HG03432 (cell line): ENCODE measurements around the gene CCDC32.

ENCODE experiments used
- ATAC-seq: cut with Tn5 transposase; IDR thresholded peaks from one replicate; pipeline ENCODE4 v1.9.1; 2021; ENCODE audit warnings: mild to moderate bottlenecking, moderate library complexity; ENCODE audit not compliant: unreplicated experiment

Gene CCDC32

DNA sequence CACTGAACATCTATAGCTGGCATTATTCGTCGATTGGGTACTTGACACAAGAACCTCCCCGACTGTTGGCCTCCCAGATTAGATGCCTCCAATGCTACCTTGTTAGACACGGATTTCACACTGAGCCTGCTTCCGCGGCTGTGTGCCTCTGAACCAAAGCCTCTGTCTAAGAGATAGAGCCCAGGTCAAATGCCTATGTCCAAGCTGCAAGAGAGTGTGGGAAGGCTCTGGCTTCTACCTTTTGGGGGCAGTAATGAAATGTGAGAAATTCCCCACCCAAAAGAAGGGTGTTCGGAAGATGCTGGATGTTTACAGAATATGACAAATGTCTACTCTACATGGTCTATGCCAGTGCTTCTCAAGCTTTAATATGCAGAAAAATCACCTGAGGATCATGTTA is 2.3 kb upstream of the CCDC32 start:
- ATAC-seq = no peak

- no peak for ATAC-seq
Measured at GRCh38 chr15:40565333-40566238, 744 bp upstream of the CCDC32 start.

DNA sequence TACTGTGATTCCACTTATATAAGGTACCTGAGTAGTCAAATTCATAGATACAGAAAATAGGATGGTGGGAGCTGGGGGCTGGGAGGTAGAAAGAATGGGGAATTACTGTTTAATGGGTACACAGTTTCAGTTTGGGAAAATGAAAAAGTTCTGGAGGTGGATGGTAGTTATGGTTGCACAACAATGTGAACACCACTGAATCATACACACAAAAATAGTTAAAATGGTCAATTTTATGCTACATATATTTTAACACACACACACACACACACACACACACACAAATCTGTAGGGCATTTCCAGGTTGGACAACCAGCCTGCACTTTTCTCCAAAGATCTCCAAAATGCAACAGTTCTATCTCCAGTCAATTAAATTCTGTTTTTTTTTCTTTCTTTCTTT is 1.4 kb downstream of the CCDC32 start:
- no peak for ATAC-seq

DNA sequence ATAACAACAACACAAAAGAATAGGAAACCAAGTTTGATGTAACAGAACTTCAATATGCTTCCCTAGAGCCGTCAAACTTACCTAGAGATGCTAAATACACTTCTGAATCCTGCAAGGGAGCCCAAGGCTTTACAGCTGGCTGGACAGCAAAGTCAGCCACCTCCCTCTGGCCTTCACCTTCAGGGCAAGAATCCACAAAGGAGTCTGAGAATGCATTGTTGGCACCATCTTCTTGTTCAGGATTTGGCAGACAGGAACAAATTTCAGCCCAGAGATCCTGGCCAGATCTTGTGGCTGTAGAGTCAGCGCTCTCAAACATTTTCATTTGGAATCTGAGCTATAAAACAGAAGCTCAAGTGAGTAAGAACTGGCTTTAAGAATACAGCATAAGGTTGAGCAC is 2.2 kb downstream of the CCDC32 start:
- ATAC-seq = no peak

GRCh38 chr15:40558952-40559742 is 5.7 kb downstream of the CCDC32 start:
- ATAC-seq = no peak

- no peak for ATAC-seq
Measured at GRCh38 chr15:40555876-40556275, 9.0 kb downstream of the CCDC32 start.

DNA sequence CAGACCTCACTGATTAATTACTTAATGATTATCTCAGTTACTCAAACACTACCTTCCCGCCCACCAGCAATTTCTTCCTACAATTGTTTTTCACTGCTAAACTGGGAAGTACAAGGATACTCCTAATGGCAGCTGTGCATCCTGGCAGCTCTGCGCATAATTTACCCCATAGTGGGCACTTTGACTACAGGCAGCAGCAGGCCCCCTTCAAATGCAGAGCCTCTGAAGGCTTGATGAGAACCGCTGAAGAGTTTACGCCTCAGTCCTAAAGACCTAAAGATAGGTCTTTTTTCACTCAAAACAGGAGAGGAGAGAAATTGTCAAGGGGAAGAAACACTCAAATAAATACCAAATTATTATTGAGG is 10.7 kb downstream of the CCDC32 start:
- ATAC-seq = no peak

GRCh38 chr15:40550341-40551037 is 14.4 kb downstream of the CCDC32 start:
- ATAC-seq = peak; percentile 76

- ATAC-seq = no peak
Measured at GRCh38 chr15:40549894-40550293, 14.9 kb downstream of the CCDC32 start.

DNA sequence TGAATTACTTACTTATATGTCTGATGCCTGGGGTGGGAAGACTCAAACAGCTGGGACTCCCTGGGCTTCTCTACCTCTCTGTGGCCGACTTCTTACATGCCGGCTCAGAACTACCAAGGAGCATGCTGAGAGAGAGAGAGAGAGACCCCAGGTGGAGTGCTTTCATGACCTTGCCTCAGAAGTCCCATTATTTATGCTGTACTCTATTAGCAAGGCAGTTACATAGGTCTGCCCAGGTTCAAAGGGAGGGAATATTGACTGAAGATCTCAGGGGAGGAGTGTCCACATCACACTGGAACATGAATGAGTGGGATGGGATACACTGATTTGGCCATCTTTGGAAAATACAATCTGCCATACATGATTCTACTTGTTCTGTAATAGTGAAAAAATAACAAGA is 16.2 kb downstream of the CCDC32 start:
- no peak for ATAC-seq

GRCh38 chr15:40545457-40545856 is 19.4 kb downstream of the CCDC32 start:
- no peak for ATAC-seq

GRCh38 chr15:40543631-40544294 is 21.1 kb downstream of the CCDC32 start:
- peak; percentile 74 for ATAC-seq

GRCh38 chr15:40543082-40543481 is 21.8 kb downstream of the CCDC32 start:
- peak; percentile 48 for ATAC-seq

DNA sequence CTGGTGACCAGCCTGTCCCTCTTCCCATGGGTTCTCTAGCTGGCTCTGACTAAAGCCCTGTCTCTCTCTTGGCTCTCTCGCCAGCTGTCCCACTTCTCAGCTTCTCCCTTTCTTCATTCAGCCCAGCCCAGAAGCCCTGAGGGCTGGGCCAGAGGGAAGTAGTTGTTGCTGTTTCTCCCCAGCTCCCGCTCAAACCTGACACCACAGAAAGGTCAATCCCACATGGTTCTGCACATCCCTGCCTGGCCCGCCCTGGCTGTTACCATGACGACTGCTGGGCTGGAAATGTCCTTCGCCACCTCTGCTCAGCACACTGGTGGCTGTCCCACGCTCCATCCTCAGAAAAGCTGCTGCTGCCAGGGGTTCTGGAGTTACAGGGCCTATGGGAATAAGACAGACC is 25.9 kb downstream of the CCDC32 start:
- no peak for ATAC-seq

GRCh38 chr15:40536501-40536900 is 28.3 kb downstream of the CCDC32 start:
- ATAC-seq = no peak

GRCh38 chr15:40534371-40534770 is 30.5 kb downstream of the CCDC32 start:
- no peak for ATAC-seq

DNA sequence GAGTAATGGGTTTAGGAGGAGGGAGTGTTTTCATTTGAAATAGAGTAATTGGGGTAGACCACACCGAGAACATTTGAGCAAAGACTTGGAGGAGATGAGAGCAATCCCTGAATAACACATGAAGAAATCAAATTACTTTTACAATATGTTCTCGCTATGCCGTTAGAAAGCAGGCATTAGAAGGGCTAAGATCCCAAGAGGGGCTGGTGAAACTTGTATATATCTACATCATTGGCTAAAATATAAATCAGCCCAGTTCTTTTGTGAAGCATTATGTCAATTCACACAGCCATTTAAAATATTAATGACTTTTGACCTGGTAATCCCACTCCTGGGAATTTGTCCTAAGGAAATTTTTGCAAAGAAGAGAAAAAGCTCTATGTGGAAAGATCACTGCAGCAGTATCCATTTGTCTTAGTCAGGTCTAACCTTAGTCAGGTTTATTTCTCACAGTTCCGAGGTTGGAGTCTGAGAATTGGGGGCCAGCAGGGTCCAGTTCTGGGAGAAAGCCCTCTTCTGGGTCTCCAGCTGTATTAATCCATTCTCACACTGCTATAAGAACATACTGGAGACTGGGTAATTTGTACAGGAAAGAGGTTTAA is 31.0 kb downstream of the CCDC32 start:
- no peak for ATAC-seq

DNA sequence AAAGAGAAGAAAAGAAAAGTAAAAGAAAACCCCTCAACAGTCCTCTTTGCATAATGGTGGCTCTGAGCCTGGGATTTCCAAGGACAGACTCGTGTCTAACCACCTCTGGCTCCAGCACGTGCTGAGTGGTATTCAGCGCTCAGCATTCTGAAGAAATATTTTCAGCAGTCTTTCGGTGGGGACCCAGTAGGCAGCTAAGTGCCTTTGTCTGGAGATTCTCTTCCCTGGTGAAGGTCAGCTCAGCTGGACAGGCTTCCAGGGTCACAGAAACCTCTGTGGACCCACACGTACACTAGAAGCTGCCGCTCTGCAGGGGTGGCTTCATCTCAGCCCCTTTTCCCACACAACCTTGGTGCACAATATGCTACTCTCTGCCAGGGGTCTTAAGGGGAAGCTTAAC is 36.0 kb downstream of the CCDC32 start:
- no peak for ATAC-seq

GRCh38 chr15:40525855-40526254 is 39.0 kb downstream of the CCDC32 start:
- ATAC-seq = no peak

- ATAC-seq = no peak
Measured at GRCh38 chr15:40523611-40524010, 41.2 kb downstream of the CCDC32 start.

- no peak for ATAC-seq
Measured at GRCh38 chr15:40516322-40516721, 48.5 kb downstream of the CCDC32 start.
